Choroid plexus epithelial cell (primary cell): ENCODE measurements around the gene LARGE2.
"Not testable (repeated sequence)": the region's sequence is repeated elsewhere in the genome, so short reads cannot be mapped to it uniquely, and the experiment has no call there.

Experiments used
- DNase-seq: peaks from one replicate; pipeline ENCODE4 v3.0.0-alpha.2; 2010; ENCODE audit warnings: low read depth
- H3K4me3 ChIP-seq: 2 replicates; pipeline ENCODE4 v1.5.1; 2011; ENCODE audit warnings: low read depth, mild to moderate bottlenecking, control low read depth, low read length, moderate library complexity
- CTCF ChIP-seq: conservative IDR thresholded peaks from 2 replicates; pipeline ENCODE4 v1.5.1; 2011; ENCODE audit warnings: low read depth, mild to moderate bottlenecking, control low read depth, inconsistent platforms, low read length, moderate library complexity

LARGE2 gene

GRCh38 chr11:45896422-45896984 is 26.0 kb upstream of the LARGE2 start:
- no peak overlapping the region for H3K4me3 ChIP-seq
- no peak for DNase-seq
- TF ChIP-seq CTCF: no peak

DNA sequence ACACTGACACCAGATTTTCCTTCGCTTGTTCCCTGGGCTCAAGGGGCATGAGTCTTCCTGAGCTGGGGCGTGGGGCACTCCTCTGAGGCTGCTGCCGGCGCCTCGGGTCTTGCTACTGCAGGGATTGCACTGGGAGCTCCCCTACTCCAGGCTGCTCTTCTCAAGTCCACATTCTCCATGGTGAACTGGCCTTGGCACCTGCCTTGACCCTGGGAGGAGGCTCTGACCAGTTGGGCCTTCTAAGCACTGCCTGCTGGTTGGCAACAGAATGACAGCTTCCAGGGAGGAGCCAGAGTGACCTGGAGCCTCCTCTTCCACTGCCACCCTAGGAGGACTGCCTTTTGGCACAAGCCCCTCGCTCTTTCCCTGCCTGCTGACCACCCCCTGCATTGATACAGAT is 24.9 kb upstream of the LARGE2 start:
- no peak for TF ChIP-seq CTCF
- no peak overlapping the region for H3K4me3 ChIP-seq
- DNase-seq: no peak

- DNase-seq: no peak
- TF ChIP-seq CTCF: no peak
- no peak overlapping the region for H3K4me3 ChIP-seq
Measured at GRCh38 chr11:45899086-45899447, 23.4 kb upstream of the LARGE2 start.

DNA sequence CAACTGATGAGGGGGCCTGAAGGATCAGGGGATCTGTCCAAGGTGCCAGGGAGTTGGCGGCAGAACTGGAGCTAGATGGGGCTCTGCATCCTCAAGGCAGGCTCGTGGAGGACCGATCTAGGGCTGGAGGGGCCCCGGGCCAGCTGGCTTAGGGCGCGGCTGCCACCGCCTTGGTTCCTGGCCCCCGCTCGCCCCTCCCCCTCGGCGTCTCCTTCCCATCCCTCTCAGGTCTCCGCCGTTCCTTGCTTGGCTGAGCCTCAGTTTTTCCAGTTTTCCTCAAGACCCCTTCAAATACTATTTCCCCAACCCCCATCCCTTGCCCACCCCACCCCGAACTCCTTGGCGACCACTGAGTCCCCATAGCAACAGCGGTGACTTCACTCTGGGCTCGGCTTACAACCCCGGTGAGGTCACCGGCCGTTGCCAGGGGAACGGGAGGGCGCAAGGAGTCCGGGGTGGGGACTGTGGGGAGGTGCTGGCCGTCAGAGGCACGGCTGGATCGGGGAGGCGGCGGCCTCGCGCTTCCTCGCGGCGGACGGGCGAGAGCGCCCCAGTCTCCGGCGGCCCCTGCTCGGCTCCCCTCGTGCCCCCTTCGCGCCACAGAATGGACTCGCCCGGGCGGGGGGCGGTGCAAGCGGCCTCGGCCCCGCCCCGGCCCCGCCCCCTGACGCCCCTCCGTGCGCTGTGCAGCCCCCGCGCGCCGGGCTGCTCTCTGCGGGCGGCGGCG is 22.8 kb upstream of the LARGE2 start:
- TF ChIP-seq CTCF: no peak
- peak overlapping the region; percentile 61 for H3K4me3 ChIP-seq
- peak; percentile 88 for DNase-seq

- DNase-seq: not testable (repeated sequence)
- H3K4me3 ChIP-seq: peak overlapping the region; percentile 61
Measured at GRCh38 chr11:45900175-45900800, 22.2 kb upstream of the LARGE2 start.

- no peak for DNase-seq
- H3K4me3 ChIP-seq: peak overlapping the region; percentile 54
- TF ChIP-seq CTCF: no peak
Measured at GRCh38 chr11:45900916-45901617, 21.4 kb upstream of the LARGE2 start.

GRCh38 chr11:45901626-45902025 is 20.8 kb upstream of the LARGE2 start:
- TF ChIP-seq CTCF: no peak
- H3K4me3 ChIP-seq: no peak overlapping the region

More at GRCh38 chr11:45901626-45902025, 20.8 kb upstream of the LARGE2 start:
- DNase-seq: no peak
